Lower lobe of right lung (tissue), 2 donors: ENCODE measurements around the gene CMIP. TPM values are rescaled to one million over a fixed set of nuclear protein-coding genes. Genes with fewer than 3 reads are reported as not detected.

ENCODE experiments used
- ATAC-seq, 2 donors: fragments of 200-7000 bp; cut with Tn5 transposase; one replicate each; pipeline ENCODE4 v1.9.1; 2020 to 2022; ENCODE audit warnings: mild to moderate bottlenecking in 2 of 2, moderate library complexity in 2 of 2
- DNase-seq: peaks from one replicate; pipeline ENCODE4 v3.0.0-alpha.2; 2020
- H3K27ac ChIP-seq: fragments of 200-600 bp; one replicate; pipeline ENCODE4 v1.8.0; 2022
- H3K27me3 ChIP-seq: fragments of 200-600 bp; one replicate; pipeline ENCODE4 v1.8.0; 2022; ENCODE audit warnings: low read depth
- H3K36me3 ChIP-seq: fragments of 200-600 bp; one replicate; pipeline ENCODE4 v1.8.0; 2022; ENCODE audit warnings: mild to moderate bottlenecking
- H3K4me1 ChIP-seq: fragments of 200-600 bp; one replicate; pipeline ENCODE4 v1.8.0; 2022
- H3K4me3 ChIP-seq: fragments of 200-600 bp; one replicate; pipeline ENCODE4 v1.8.0; 2022; ENCODE audit warnings: mild to moderate bottlenecking
- H3K9me3 ChIP-seq: fragments of 200-600 bp; one replicate; pipeline ENCODE4 v1.8.0; 2022
- intact Hi-C: fragments of 100-400 bp; cut with DNase I; formaldehyde crosslinking; loops from one replicate; pipeline ENCODE4 v1.11.0; 2022
- total RNA-seq: library from RNA; stranded (reverse); fragmentation: NEBNext Ultra II Directional; extraction: Animal tissue kit (Norgen Biotek cat#: 25700); gene quantifications from one replicate; pipeline ENCODE4 v1.2.1, GENCODE V29; 2021
- TF ChIP-seq, protein P1 (sequence below): fragments of 200-600 bp; IDR thresholded peaks from one replicate; pipeline ENCODE4 v1.8.0; 2022; ENCODE audit warnings: antibody characterized with exemption, mild to moderate bottlenecking
- donor health status: DM: no; HTN: yes; CAD: no; lungs with severe emphysema.

CMIP gene
- total RNA-seq, 1 donor from 2014 or later = 77.4 TPM

DNA sequence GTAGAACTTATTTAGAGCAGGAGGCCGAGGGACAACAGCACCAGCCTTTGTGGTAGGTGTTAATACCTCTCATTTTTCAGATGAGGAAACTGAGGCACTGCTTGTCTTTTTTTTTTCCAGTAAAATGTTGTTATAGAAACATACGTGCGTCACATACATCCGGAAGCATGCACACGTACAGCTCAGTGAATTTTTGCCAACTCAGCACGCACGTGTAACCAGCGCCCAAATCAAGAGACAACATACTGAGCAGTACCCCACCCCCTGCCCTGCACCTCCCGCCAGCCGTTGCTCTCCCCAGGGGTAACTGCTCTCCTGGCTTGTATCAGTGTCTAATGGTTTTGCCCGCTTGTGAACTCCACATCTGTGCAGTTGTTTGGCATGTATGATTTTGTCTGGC lies 92.0 kb downstream of the CMIP start:
- Histone ChIP-seq H3K9me3 (no peaks in the 10 kb centered on the region), H3K4me3 (no peak overlapping the region), H3K36me3 (no peaks in the 10 kb centered on the region), H3K27ac (no peak overlapping the region), H3K27me3 (no peaks in the 10 kb centered on the region), H3K4me1 (peaks cover 19% of the 10 kb centered on the region)
- TF ChIP-seq, protein P1, sequence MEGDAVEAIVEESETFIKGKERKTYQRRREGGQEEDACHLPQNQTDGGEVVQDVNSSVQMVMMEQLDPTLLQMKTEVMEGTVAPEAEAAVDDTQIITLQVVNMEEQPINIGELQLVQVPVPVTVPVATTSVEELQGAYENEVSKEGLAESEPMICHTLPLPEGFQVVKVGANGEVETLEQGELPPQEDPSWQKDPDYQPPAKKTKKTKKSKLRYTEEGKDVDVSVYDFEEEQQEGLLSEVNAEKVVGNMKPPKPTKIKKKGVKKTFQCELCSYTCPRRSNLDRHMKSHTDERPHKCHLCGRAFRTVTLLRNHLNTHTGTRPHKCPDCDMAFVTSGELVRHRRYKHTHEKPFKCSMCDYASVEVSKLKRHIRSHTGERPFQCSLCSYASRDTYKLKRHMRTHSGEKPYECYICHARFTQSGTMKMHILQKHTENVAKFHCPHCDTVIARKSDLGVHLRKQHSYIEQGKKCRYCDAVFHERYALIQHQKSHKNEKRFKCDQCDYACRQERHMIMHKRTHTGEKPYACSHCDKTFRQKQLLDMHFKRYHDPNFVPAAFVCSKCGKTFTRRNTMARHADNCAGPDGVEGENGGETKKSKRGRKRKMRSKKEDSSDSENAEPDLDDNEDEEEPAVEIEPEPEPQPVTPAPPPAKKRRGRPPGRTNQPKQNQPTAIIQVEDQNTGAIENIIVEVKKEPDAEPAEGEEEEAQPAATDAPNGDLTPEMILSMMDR = no peak
- ATAC-seq (no peak), DNase-seq (peak; percentile 20)
- intact Hi-C loops = no loop called here

DNA sequence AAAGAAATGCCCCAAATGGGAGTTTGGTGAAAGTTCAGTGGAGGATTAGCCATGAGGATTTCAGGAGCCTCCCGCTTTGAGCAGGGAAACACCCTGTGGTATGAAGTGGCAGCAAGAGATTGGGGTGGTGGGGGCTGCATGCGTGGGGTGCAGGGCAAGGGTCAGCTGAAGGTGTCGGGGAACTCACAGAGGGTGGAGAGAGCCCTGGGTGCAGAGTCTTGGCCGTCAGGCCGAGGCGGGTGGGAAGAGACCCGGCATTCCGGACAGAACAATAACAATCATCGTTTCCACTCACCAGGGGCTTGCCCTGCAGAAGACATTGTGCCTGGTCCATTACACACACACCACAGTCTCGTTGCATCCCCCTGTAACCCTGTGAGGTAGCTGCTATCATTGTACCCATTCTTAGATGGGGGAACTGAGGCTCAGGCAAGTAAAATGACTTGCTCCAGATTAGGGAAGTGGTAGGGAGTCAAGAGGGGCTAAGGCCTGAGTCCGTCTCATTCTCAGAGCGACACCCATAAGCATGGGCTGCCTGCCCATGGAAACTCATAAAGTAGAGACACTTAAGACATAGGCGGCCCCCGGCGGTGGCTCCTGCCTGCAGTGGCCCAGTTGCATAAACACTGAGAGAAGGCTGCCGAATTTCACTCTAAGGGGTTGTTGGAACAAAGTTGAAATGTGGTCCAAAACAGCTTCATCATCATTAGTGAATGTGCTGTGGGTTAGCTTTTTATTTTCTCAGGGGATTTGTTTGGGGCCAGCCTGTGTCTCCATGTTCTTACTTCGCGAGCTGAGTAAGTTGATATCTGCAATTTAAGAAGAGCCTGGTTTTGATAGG lies 93.3 kb downstream of the CMIP start:
- ATAC-seq (no peak), DNase-seq (peak; percentile 45)
- no peaks in the 10 kb centered on the region for H3K9me3 ChIP-seq
- TF ChIP-seq, protein P1 = no peak
- H3K4me3 ChIP-seq = no peak overlapping the region
- intact Hi-C loops = no loop called here
- H3K4me1 ChIP-seq = peaks cover 30% of the 10 kb centered on the region
- H3K27ac ChIP-seq = no peak overlapping the region
- H3K27me3 ChIP-seq = no peaks in the 10 kb centered on the region
- H3K36me3 ChIP-seq = no peaks in the 10 kb centered on the region

GRCh38 chr16:81539009-81539758 lies 94.6 kb downstream of the CMIP start:
- intact Hi-C loops = no loop called here
- ATAC-seq (peak; percentile 74 to 87), DNase-seq (peak; percentile 41)
- peaks cover 42% of the 10 kb centered on the region for H3K4me1 ChIP-seq
- TF ChIP-seq, protein P1 = no peak
- H3K9me3 ChIP-seq = no peaks in the 10 kb centered on the region
- no peaks in the 10 kb centered on the region for H3K36me3 ChIP-seq
- no peaks in the 10 kb centered on the region for H3K27me3 ChIP-seq
- peak overlapping the region; percentile 53 for H3K27ac ChIP-seq
- no peak overlapping the region for H3K4me3 ChIP-seq

DNA sequence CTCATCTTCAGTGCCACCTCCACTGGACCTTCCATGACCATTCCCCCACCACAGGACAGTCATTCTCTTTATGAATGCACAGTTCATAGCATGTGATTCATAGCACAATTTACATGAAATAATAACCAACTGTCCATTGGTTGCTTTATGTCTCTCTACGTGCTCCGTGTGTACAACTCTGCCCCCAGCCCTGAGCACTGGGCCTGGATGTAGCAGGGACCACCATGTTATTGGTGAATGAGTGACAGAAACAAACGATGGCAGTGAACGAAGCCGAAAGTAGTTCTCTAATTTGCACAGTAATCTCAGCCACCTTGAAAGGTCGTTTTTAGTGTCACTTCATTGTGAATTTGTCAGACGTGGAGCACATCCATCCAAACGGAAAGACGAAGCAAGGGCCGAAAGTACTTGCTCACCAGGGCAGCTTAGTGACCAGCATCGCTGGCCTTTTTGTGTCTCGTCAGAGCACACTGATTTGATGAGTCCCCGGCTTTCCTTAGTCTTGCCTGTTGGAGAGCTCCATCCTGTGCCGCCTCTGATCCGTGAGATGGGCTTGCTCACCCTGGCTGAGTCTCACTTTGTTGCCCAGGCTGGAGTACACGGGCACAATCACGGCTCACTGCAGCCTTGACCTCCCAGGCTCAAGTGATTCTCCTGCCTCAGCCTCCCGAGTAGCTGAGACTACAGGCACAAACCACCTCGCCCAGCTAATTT lies 95.3 kb downstream of the CMIP start:
- DNase-seq (peak; percentile 19), ATAC-seq (no peak)
- Histone ChIP-seq H3K9me3 (no peaks in the 10 kb centered on the region), H3K27me3 (no peaks in the 10 kb centered on the region), H3K4me3 (no peak overlapping the region), H3K4me1 (peaks cover 50% of the 10 kb centered on the region), H3K36me3 (no peaks in the 10 kb centered on the region), H3K27ac (peak overlapping the region; percentile 53)
- TF ChIP-seq, protein P1 = no peak
- intact Hi-C loops = no loop called here

DNA sequence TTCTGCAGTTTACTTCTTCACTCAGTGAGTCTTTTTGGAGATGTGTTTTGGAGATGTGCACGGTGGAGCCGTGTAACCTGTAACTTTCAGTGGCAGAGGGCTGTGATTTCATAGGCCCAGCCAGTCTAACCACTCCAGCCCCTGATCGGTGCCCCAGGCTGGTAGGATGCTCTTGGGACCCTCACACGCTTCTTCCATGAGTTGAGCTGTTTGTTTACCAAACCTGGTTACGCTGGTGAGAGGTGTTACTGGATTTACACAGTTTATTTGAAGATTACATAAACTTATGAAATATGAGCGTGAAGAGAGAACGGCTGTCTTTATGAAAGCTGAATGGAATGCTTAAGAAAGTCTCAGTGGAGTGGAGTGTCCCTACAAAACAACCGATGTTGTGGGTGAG lies 96.7 kb downstream of the CMIP start:
- intact Hi-C loops = no loop called here
- Histone ChIP-seq H3K4me1 (peaks cover 58% of the 10 kb centered on the region), H3K4me3 (no peak overlapping the region), H3K36me3 (no peaks in the 10 kb centered on the region), H3K9me3 (no peaks in the 10 kb centered on the region), H3K27ac (no peak overlapping the region), H3K27me3 (no peaks in the 10 kb centered on the region)
- ATAC-seq (no peak), DNase-seq (peak; percentile 6)
- TF ChIP-seq, protein P1 = no peak
